Astrocyte of the spinal cord (primary cell): ENCODE measurements around the gene DDN.

Source experiments
- DNase-seq: peaks from one replicate; pipeline ENCODE4 v3.0.0; 2011; ENCODE audit warnings: low read depth, low spot score
- H3K4me3 ChIP-seq: 2 replicates; pipeline ENCODE4 v1.5.1; 2011; ENCODE audit warnings: low read depth, mild to moderate bottlenecking, low read length, moderate library complexity
- CTCF ChIP-seq: IDR thresholded peaks from 2 replicates; pipeline ENCODE4 v1.5.1; 2012; ENCODE audit warnings: low read depth, mild to moderate bottlenecking, low read length, inconsistent platforms
- in situ Hi-C: cut with HindIII; loops from 2 replicates; pipeline ENCODE4 v1.10.0; 2017; ENCODE audit warnings: low sequenced_read_pairs

The DDN gene

GRCh38 chr12:49041881-49042484 is 42.8 kb upstream of the DDN start:
- TF ChIP-seq CTCF: no peak
- H3K4me3 ChIP-seq: no peak overlapping the region
- in situ Hi-C loops: no loop called here
- DNase-seq: no peak

- no peak for TF ChIP-seq CTCF
- H3K4me3 ChIP-seq: no peak overlapping the region
- no peak for DNase-seq
- in situ Hi-C loops: no loop called here
These were observed 42.1 kb upstream of the DDN start for GRCh38 chr12:49041036-49041880.

GRCh38 chr12:49040364-49040855 is 41.2 kb upstream of the DDN start:
- no peak for TF ChIP-seq CTCF
- DNase-seq: no peak
- no peak overlapping the region for H3K4me3 ChIP-seq
- in situ Hi-C loops: no loop called here

GRCh38 chr12:49039421-49040363 is 40.5 kb upstream of the DDN start:
- no peak for TF ChIP-seq CTCF
- DNase-seq: no peak
- in situ Hi-C loops: no loop called here
- H3K4me3 ChIP-seq: no peak overlapping the region

GRCh38 chr12:49038291-49038955 is 39.2 kb upstream of the DDN start:
- TF ChIP-seq CTCF: no peak
- in situ Hi-C loops: no loop called here
- no peak overlapping the region for H3K4me3 ChIP-seq
- no peak for DNase-seq

- in situ Hi-C loops: no loop called here
- no peak for TF ChIP-seq CTCF
- no peak for DNase-seq
- no peak overlapping the region for H3K4me3 ChIP-seq
These were observed 38.7 kb upstream of the DDN start for GRCh38 chr12:49037947-49038237.
